Activated CD4-positive, alpha-beta T cell treated with anti-CD3 and anti-CD28 coated beads for 36 hours (primary cell): ENCODE data around the gene RASIP1. TPM values are rescaled to one million over a fixed set of nuclear protein-coding genes. Genes with fewer than 3 reads are reported as not detected.
"Not testable (repeated sequence)": the region's sequence is repeated elsewhere in the genome, so short reads cannot be mapped to it uniquely, and the experiment has no call there.

Source experiments
- ATAC-seq: fragments of 200-7000 bp; cut with Tn5 transposase; one replicate; pipeline ENCODE4 v1.10.0; 2021; ENCODE audit warnings: mild to moderate bottlenecking, moderate library complexity
- CTCF ChIA-PET: fragments of 350-600 bp; sonication (Branson Sonifier 250); formaldehyde crosslinking; loops from one replicate; lab custom pipeline; 2021; ENCODE audit warnings: antibody characterized with exemption; lab: Charles Lee
- POLR2A ChIA-PET: fragments of 350-600 bp; sonication (Branson Sonifier 250); formaldehyde crosslinking; loops from one replicate; lab custom pipeline; 2021; ENCODE audit warnings: antibody characterized with exemption, inconsistent platforms; lab: Charles Lee
- DNase-seq: peaks from one replicate; pipeline ENCODE4 v3.0.0-alpha.2; 2020
- H3K27ac Mint-ChIP-seq: one replicate; pipeline ENCODE4 v1.8.0; 2021; ENCODE audit warnings: mixed read lengths
- H3K27me3 Mint-ChIP-seq: one replicate; pipeline ENCODE4 v1.8.0; 2021; ENCODE audit warnings: mixed read lengths
- H3K36me3 Mint-ChIP-seq: one replicate; pipeline ENCODE4 v1.8.0; 2021; ENCODE audit warnings: low read depth, mixed read lengths
- H3K4me1 Mint-ChIP-seq: one replicate; pipeline ENCODE4 v1.8.0; 2021; ENCODE audit warnings: mixed read lengths
- H3K4me3 Mint-ChIP-seq: one replicate; pipeline ENCODE4 v1.8.0; 2021; ENCODE audit warnings: mild to moderate bottlenecking, moderate library complexity, mixed read lengths
- H3K9me3 Mint-ChIP-seq: one replicate; pipeline ENCODE4 v1.8.0; 2021; ENCODE audit warnings: low read depth, mixed read lengths
- intact Hi-C, 2 experiments: fragments of 100-400 bp; cut with DNase I in 1 of 2; cut with micrococcal nuclease in 1 of 2; formaldehyde crosslinking; loops; one replicate each; pipeline versions ENCODE4 v1.14.2 to v1.15.1; 2022 to 2024; cut with DNase I, micrococcal nuclease
- total RNA-seq, 2 experiments: library from RNA; stranded (reverse); gene quantifications; one replicate each; pipeline ENCODE4 v1.2.3, GENCODE V29; 2021

The RASIP1 gene, protein sequence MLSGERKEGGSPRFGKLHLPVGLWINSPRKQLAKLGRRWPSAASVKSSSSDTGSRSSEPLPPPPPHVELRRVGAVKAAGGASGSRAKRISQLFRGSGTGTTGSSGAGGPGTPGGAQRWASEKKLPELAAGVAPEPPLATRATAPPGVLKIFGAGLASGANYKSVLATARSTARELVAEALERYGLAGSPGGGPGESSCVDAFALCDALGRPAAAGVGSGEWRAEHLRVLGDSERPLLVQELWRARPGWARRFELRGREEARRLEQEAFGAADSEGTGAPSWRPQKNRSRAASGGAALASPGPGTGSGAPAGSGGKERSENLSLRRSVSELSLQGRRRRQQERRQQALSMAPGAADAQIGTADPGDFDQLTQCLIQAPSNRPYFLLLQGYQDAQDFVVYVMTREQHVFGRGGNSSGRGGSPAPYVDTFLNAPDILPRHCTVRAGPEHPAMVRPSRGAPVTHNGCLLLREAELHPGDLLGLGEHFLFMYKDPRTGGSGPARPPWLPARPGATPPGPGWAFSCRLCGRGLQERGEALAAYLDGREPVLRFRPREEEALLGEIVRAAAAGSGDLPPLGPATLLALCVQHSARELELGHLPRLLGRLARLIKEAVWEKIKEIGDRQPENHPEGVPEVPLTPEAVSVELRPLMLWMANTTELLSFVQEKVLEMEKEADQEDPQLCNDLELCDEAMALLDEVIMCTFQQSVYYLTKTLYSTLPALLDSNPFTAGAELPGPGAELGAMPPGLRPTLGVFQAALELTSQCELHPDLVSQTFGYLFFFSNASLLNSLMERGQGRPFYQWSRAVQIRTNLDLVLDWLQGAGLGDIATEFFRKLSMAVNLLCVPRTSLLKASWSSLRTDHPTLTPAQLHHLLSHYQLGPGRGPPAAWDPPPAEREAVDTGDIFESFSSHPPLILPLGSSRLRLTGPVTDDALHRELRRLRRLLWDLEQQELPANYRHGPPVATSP
- under 1 TPM; 0.67 to 0.73 TPM for total RNA-seq

DNA sequence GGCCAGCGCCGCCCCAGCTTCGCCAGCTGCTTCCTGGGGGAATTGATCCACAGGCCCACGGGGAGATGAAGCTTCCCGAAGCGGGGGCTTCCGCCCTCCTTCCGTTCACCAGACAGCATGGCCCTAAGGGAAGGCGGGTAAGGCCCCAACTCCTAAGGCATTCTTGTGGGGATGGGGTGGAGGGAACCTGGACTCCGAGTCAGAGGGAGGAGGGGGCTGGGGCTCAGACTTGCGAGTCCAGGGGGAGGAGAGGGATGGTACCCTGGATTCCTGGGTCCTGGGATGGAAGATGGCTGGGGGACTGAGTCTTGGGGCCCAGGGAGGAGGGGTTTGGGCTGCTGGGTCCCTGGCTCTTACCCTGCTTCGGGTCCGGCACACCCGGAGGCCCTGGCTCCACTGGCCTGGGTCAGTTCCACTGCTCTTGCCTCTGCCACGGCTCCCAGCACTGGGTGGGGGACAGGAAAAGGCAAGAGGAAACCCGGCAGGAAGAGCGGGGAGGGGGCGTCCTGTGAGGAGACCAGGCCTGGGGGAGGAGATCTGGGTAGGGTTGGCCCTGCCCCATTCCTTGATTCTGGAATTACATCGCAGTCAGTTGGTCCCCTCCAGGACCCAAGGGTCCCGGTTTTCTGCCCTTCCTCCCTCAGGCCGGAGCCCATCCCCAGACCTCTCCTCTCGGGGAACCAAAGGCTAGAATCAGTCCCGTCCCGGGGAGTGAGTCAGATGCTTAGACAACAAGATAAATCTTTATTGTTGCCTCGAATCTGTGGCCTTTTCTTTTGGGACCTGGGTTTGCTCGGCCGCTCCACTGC is at the start of gene RASIP1:
RASIP1 (minus strand) TSS at position 447 of the 809 bp plus-strand sequence; CDS start at position 119, 328 bp downstream.
- H3K4me1 Mint-ChIP-seq: peaks cover 17% of the 10 kb centered on the region
- DNase-seq (no peak), ATAC-seq (no peak)
- no peaks in the 10 kb centered on the region for H3K9me3 Mint-ChIP-seq
- no peaks in the 10 kb centered on the region for H3K36me3 Mint-ChIP-seq
- ChIA-PET CTCF (interaction anchor here (0.6 to 2.1 kb wide), 2 partner anchors 19 to 65 kb away, joined by 3 to 12 read pairs; no protein-coding TSS in a partner anchor), POLR2A (no interaction called here)
- H3K4me3 Mint-ChIP-seq: no peak within 1 kb of the TSS
- intact Hi-C loops: no loop called here
- H3K27me3 Mint-ChIP-seq: peaks cover 3% of the 10 kb centered on the region
- no peak within 1 kb of the TSS for H3K27ac Mint-ChIP-seq

DNA sequence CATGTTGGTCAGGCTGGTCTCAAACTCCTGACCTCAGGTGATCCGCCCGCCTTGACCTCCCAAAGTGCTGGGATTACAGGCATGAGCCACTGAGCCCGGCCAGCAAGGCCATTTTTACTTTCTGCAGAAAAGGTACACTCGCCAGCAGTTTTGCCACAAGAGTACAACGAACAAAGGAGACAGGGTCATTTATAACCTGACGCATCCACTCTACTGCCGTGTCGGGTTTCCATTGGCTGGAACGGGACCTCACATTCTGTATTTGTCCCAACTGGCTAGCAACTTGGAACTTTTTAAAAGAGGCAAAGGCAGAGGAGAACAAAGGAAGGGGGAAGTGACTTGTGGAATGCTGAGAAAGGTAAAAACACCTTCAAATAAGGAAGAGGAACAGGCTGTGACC is 46.9 kb upstream of the RASIP1 start:
- H3K36me3 Mint-ChIP-seq, H3K4me3 Mint-ChIP-seq, H3K27ac Mint-ChIP-seq, DNase-seq, POLR2A ChIA-PET, ATAC-seq, H3K4me1 Mint-ChIP-seq, H3K9me3 Mint-ChIP-seq, H3K27me3 Mint-ChIP-seq: not testable (repeated sequence)
- CTCF ChIA-PET: interaction anchor here (0.6 to 2.7 kb wide), 19 partner anchors 8 to 242 kb away, joined by 3 to 58 read pairs (median 4); partner anchors contain the start of genes BAX and HSD17B14
- intact Hi-C loops: loop anchor here in 1 of 2 experiments (10.0 kb wide), 1 partner anchor 417 kb away; no protein-coding TSS in a partner anchor

DNA sequence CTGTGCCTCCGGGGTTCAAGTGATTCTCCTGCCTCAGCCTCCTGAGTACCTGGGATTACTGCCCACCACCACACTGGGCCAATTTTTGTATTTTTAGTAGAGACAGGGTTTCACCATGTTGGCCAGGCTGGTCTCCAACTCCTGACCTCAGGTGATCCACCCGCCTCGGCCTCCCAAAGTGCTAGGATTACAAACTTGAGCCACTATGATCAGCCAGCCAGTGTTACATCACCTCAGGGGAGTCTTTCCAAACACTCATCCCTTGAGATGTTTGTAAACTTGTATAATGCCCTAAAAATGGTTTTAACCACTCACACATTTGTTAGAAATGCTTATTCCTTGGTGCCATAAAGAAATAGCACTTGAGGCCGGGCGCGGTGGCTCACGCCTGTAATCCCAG is 46.0 kb upstream of the RASIP1 start:
- ATAC-seq, H3K36me3 Mint-ChIP-seq, H3K9me3 Mint-ChIP-seq, POLR2A ChIA-PET, H3K4me3 Mint-ChIP-seq, H3K27me3 Mint-ChIP-seq, H3K4me1 Mint-ChIP-seq, DNase-seq, H3K27ac Mint-ChIP-seq: not testable (repeated sequence)
- intact Hi-C loops: loop anchor here in 1 of 2 experiments (10.0 kb wide), 1 partner anchor 418 kb away; no protein-coding TSS in a partner anchor
- CTCF ChIA-PET: interaction anchor here (0.9 to 3.2 kb wide), 4 partner anchors 9 to 56 kb away, joined by 3 to 58 read pairs (median 15); partner anchors contain the start of gene HSD17B14

DNA sequence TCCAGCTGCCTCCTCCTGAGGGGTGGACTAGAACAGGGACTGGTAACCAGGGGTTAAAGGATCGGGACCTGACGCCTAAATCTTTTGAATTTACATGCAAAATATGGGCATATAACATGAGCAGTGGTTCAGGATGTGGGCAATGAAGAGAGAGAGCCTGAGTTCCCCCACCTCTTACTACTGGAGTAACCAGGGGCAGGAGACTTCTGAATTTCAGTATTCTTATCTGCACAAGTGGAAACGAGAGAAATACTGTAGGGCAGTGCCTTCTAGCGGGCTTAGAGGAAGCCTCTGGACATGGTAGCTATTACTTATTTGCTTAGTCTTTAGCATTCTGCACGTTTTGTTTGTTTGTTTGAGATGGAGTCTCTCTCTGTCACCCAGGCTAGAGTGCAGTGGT is 44.1 kb upstream of the RASIP1 start:
- ChIA-PET POLR2A (no interaction called here), CTCF (interaction anchor here (0.9 to 3.2 kb wide), 3 partner anchors 11 to 59 kb away, joined by 3 to 11 read pairs (median 4); no protein-coding TSS in a partner anchor)
- no peak for ATAC-seq
- H3K4me1 Mint-ChIP-seq: peaks cover 2% of the 10 kb centered on the region
- no peak overlapping the region for H3K4me3 Mint-ChIP-seq
- DNase-seq: no peak
- peaks cover 10% of the 10 kb centered on the region for H3K27me3 Mint-ChIP-seq
- no peaks in the 10 kb centered on the region for H3K36me3 Mint-ChIP-seq
- intact Hi-C loops: loop anchor here in 1 of 2 experiments (5.0 to 10.0 kb wide), 2 partner anchors 107 to 420 kb away; no protein-coding TSS in a partner anchor
- H3K9me3 Mint-ChIP-seq: no peaks in the 10 kb centered on the region
- H3K27ac Mint-ChIP-seq: no peak overlapping the region

DNA sequence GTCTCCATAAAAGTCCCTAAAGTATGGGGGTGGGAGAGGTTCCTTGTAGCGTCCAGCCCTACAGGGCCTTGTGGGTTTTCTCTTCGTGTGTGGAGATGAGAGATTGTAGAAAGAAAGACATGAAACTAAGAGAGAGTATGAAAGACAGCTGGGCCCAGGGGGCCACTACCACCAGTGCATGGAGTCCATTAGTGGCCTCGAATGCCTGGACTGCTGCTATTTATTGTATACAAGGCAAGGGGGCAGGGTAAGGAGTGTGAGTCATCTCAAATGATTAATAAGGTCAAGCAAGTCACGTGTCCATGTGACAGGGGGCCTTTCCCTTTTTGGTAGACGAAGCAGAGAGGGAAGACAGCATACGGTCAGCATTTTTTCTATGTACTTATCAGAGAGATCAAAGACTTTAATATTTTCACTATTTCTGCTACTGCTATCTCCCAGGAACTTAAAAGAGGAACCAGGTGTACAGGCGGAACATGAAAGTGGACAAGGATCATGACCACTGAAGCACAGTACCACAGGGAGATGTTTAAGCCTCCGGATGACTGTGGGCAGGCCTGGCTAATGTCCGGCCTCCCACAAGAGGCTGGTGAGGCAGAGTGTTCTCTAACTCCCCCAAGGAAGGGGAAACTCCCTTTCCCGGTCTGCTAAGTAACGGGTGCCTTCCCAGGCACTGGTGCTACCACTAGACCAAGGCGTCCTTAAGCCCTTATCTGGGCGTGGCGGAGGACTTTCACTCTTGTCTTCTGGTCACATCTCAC is 40.4 kb upstream of the RASIP1 start:
- intact Hi-C loops: loop anchor here in 1 of 2 experiments (5.0 to 10.0 kb wide), 2 partner anchors 104 to 424 kb away; no protein-coding TSS in a partner anchor
- POLR2A ChIA-PET: no interaction called here
- CTCF ChIA-PET: interaction anchor here (1.0 kb wide), 1 partner anchor 55 kb away, joined by 3 read pairs; the partner anchor contains the start of gene HSD17B14
- H3K4me1 Mint-ChIP-seq: peaks cover 2% of the 10 kb centered on the region
- H3K4me3 Mint-ChIP-seq: no peak overlapping the region
- ATAC-seq: no peak
- no peak overlapping the region for H3K27ac Mint-ChIP-seq
- no peaks in the 10 kb centered on the region for H3K9me3 Mint-ChIP-seq
- H3K27me3 Mint-ChIP-seq: peaks cover 9% of the 10 kb centered on the region
- no peaks in the 10 kb centered on the region for H3K36me3 Mint-ChIP-seq
- no peak for DNase-seq

DNA sequence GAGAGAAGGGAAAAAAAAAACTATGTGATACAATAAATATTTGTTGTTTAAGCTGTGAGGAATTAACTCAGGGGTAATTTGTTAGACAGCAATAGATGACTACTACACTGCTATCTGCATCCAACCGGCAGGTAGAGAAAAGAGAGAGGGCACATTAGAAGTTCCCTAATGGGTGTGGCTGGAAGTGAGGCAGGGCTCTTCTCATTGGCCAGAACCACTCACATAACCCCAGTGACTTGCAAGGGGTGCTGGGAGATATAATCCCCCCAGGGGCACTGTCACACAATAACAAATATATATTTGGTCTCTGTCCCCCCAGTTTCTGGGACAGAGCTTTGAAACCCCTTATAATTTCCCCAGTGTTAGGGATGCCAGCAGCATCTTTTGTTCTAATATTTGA is 39.2 kb upstream of the RASIP1 start:
- Mint-ChIP-seq H3K27ac (no peak overlapping the region), H3K36me3 (no peaks in the 10 kb centered on the region), H3K9me3 (no peaks in the 10 kb centered on the region), H3K4me1 (peaks cover 2% of the 10 kb centered on the region), H3K27me3 (peaks cover 5% of the 10 kb centered on the region), H3K4me3 (no peak overlapping the region)
- no peak for DNase-seq
- intact Hi-C loops: loop anchor here in 1 of 2 experiments (5.0 to 10.0 kb wide), 2 partner anchors 102 to 425 kb away; no protein-coding TSS in a partner anchor
- POLR2A ChIA-PET: no interaction called here
- CTCF ChIA-PET: interaction anchor here (0.7 to 1.4 kb wide), 4 partner anchors 8 to 214 kb away, joined by 3 to 5 read pairs (median 3); partner anchors contain the start of gene RUVBL2
- ATAC-seq: peak; percentile 33

DNA sequence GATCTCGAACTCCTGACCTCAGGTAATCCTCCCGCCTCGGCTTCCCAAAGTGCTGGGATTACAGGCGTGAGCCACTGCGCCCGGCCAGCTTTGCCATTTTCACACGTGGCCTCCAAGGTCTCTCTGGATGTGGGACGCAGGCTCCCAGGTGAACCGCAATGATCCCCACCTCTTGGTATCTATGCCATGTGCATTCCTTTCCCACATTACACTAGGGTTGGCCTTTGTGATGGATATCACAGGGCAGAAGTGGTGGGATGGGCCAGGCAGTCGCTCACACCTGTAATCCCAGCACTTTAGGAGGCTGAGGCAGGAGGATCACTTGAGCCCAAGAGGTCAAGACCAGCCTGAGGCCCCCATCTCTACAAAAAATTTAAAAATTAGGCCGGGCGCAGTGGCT is 37.3 kb upstream of the RASIP1 start:
- intact Hi-C loops: no loop called here
- CTCF ChIA-PET: no interaction called here
- Mint-ChIP-seq H3K27me3 (peaks cover 3% of the 10 kb centered on the region), H3K4me1 (peaks cover 2% of the 10 kb centered on the region), H3K27ac (no peak overlapping the region), H3K9me3 (no peaks in the 10 kb centered on the region), H3K36me3 (no peaks in the 10 kb centered on the region), H3K4me3 (no peak overlapping the region)
- POLR2A ChIA-PET: no interaction called here
- no peak for ATAC-seq
- no peak for DNase-seq

DNA sequence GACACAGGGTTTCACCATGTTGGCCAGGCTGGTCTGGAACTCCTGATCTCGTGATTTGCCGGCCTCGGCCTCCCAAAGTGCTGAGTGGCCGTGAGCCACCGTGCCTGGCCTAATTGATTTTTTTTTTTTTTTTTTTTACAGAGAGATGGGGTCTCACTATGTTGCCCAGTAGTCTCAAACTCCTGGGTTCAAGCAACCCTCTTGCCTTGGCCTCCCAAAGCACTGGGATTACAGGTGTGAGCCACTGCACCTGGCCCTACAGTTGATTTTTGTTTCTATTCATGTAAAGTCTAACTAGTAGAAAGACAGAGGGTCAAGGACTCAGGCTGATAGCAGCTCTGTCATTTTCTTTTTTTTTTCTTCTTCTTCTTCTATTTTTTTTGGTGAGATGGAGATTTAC is 36.7 kb upstream of the RASIP1 start:
- intact Hi-C loops: no loop called here
- no peaks in the 10 kb centered on the region for H3K36me3 Mint-ChIP-seq
- no peaks in the 10 kb centered on the region for H3K4me1 Mint-ChIP-seq
- no peak overlapping the region for H3K4me3 Mint-ChIP-seq
- DNase-seq (no peak), ATAC-seq (no peak)
- CTCF ChIA-PET: no interaction called here
- no peaks in the 10 kb centered on the region for H3K9me3 Mint-ChIP-seq
- peaks cover 1% of the 10 kb centered on the region for H3K27me3 Mint-ChIP-seq
- POLR2A ChIA-PET: no interaction called here
- no peak overlapping the region for H3K27ac Mint-ChIP-seq

DNA sequence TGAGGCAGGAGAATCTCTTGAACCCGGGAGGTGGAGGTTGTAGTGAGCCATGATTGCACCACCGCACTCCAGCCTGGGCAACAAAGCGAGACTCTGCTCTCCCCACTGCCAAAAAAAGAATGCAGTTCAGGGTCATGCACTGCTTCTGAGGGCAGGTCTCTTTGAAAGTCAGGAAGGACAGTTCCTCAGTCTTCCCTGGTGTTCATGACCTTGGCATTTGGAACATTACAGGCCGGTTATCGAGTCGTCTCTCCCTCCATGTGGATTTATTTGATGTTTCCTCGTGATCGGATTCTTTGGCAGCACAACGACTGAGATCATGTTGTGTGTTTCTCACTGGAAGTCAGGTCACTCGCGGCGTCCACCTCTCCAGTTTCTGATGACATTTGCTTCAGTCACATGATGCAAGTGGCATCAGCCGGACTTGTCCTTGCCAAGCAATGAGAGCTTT is 32.1 kb upstream of the RASIP1 start:
- intact Hi-C loops: no loop called here
- ATAC-seq (no peak), DNase-seq (no peak)
- Mint-ChIP-seq H3K4me1 (no peaks in the 10 kb centered on the region), H3K27ac (no peak overlapping the region), H3K27me3 (peaks cover 1% of the 10 kb centered on the region), H3K9me3 (no peaks in the 10 kb centered on the region), H3K36me3 (no peaks in the 10 kb centered on the region), H3K4me3 (no peak overlapping the region)
- CTCF ChIA-PET: no interaction called here
- POLR2A ChIA-PET: no interaction called here
